ENCODE measurements around the gene SNRNP70.

DNA sequence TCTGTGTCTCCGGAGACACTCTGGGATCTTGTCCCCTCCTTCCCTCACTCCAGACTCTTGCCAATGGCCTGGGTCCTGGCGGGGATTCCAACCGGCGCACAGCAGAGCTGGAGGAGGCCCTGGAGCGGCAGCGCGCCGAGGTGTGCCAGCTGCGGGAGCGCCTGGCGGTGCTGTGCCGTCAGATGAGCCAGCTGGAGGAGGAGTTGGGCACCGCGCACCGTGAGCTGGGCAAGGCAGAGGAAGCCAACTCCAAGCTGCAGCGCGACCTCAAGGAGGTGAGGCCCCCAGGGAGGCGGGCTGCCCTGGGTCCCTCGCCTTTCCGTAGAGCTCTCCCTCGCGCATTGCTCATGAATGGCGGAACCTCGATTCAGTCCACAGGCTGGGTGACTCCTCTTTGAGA is 45.1 kb downstream of the SNRNP70 start:
- TF ChIP-seq EZH2 (IDR thresholded peaks at IDR 0.05) (no peak), POLR2AphosphoS5 (IDR thresholded peaks at IDR 0.05; ENCODE audit: borderline replicate concordance, low read depth, low read length) (no peak)
